H9 (cell line): Measurements from ENCODE around the gene FHL1. TPM values are rescaled to one million over a fixed set of nuclear protein-coding genes. Genes with fewer than 3 reads are reported as not detected.

Experiments used
- DNase-seq: peaks from one replicate; pipeline ENCODE4 v3.0.0-alpha.2; 2017
- H2AFZ ChIP-seq: one replicate; pipeline ENCODE4 v1.6.1; 2013; ENCODE audit warnings: mild to moderate bottlenecking, low read length, control low read depth, moderate library complexity
- H2AK5ac ChIP-seq: 2 replicates; pipeline ENCODE4 v1.6.1; 2013; ENCODE audit warnings: low read length, control low read depth, mixed read lengths; ENCODE audit not compliant: insufficient read length
- H2BK120ac ChIP-seq: one replicate; pipeline ENCODE4 v1.6.1; 2013; ENCODE audit warnings: low read depth, mild to moderate bottlenecking, low read length, control low read depth, inconsistent platforms; ENCODE audit not compliant: poor library complexity, severe bottlenecking
- H2BK12ac ChIP-seq: 2 replicates; pipeline ENCODE4 v1.6.1; 2013; ENCODE audit warnings: low read length, control low read depth, mixed read lengths, low read depth; ENCODE audit not compliant: insufficient read length
- H2BK15ac ChIP-seq: 2 replicates; pipeline ENCODE4 v1.6.1; 2013; ENCODE audit warnings: low read depth, low read length, control low read depth
- H2BK20ac ChIP-seq: one replicate; pipeline ENCODE4 v1.6.1; 2013; ENCODE audit warnings: low read depth, mild to moderate bottlenecking, low read length, control low read depth, inconsistent platforms; ENCODE audit not compliant: poor library complexity, severe bottlenecking
- H2BK5ac ChIP-seq: 2 replicates; pipeline ENCODE4 v1.6.1; 2013; ENCODE audit warnings: low read length, control low read depth, mixed read lengths; ENCODE audit not compliant: insufficient read length
- H3K14ac ChIP-seq: 2 replicates; pipeline ENCODE4 v1.6.1; 2013; ENCODE audit warnings: low read length, control low read depth; ENCODE audit not compliant: insufficient read depth
- H3K18ac ChIP-seq: 2 replicates; pipeline ENCODE4 v1.6.1; 2013; ENCODE audit warnings: low read depth, mild to moderate bottlenecking, mixed read lengths, low read length, control low read depth; ENCODE audit not compliant: insufficient read length
- H3K23ac ChIP-seq: 2 replicates; pipeline ENCODE4 v1.6.1; 2013; ENCODE audit warnings: low read length, control low read depth, mixed read lengths, low read depth; ENCODE audit not compliant: insufficient read length
- H3K23me2 ChIP-seq: 2 replicates; pipeline ENCODE4 v1.6.1; 2013; ENCODE audit warnings: low read depth, mild to moderate bottlenecking, mixed read lengths, low read length, control low read depth; ENCODE audit not compliant: insufficient read length, poor library complexity, severe bottlenecking
- H3K27ac ChIP-seq: 2 replicates; pipeline ENCODE4 v1.5.1; 2013; ENCODE audit warnings: low read length, control low read depth, mixed read lengths, low read depth; ENCODE audit not compliant: insufficient read length
- H3K27me3 ChIP-seq: 2 replicates; pipeline ENCODE4 v1.6.1; 2013; ENCODE audit warnings: low read length, control low read depth, inconsistent platforms; ENCODE audit not compliant: insufficient read depth
- H3K4ac ChIP-seq: 2 replicates; pipeline ENCODE4 v1.6.1; 2013; ENCODE audit warnings: low read depth, mild to moderate bottlenecking, control low read depth, inconsistent platforms, low read length, moderate library complexity
- H3K4me1 ChIP-seq: 2 replicates; pipeline ENCODE4 v1.6.1; 2013; ENCODE audit warnings: low read length, control low read depth, inconsistent platforms; ENCODE audit not compliant: insufficient read depth
- H3K4me2 ChIP-seq: 2 replicates; pipeline ENCODE4 v1.6.1; 2013; ENCODE audit warnings: low read length, control low read depth, mixed read lengths; ENCODE audit not compliant: insufficient read length, insufficient read depth
- H3K56ac ChIP-seq: 2 replicates; pipeline ENCODE4 v1.6.1; 2013; ENCODE audit warnings: low read depth, mild to moderate bottlenecking, mixed read lengths, low read length, control low read depth; ENCODE audit not compliant: insufficient read length
- H3K79me1 ChIP-seq: 2 replicates; pipeline ENCODE4 v1.6.1; 2013; ENCODE audit warnings: low read depth, mild to moderate bottlenecking, moderate library complexity, low read length, control low read depth, inconsistent platforms; ENCODE audit not compliant: insufficient read depth, poor library complexity, severe bottlenecking
- H3K79me2 ChIP-seq: 2 replicates; pipeline ENCODE4 v1.6.1; 2013; ENCODE audit warnings: low read length, control low read depth, inconsistent platforms; ENCODE audit not compliant: insufficient read depth
- H3K9ac ChIP-seq: 2 replicates; pipeline ENCODE4 v1.6.1; 2013; ENCODE audit warnings: low read length, control low read depth, mixed read lengths; ENCODE audit not compliant: insufficient read length; ENCODE audit errors: extremely low read depth
- H3K9me3 ChIP-seq: one replicate; pipeline ENCODE4 v1.6.1; 2013; ENCODE audit warnings: low read depth, low read length, inconsistent platforms; ENCODE audit not compliant: control insufficient read depth
- H3T11ph ChIP-seq: one replicate; pipeline ENCODE4 v1.6.1; 2013; ENCODE audit warnings: mild to moderate bottlenecking, low read length, control low read depth, inconsistent platforms
- H4K20me1 ChIP-seq: one replicate; pipeline ENCODE4 v1.6.1; 2013; ENCODE audit not compliant: control insufficient read depth, insufficient read length, insufficient read depth
- H4K5ac ChIP-seq: 2 replicates; pipeline ENCODE4 v1.6.1; 2013; ENCODE audit warnings: low read depth, mild to moderate bottlenecking, mixed read lengths, low read length, control low read depth; ENCODE audit not compliant: insufficient read length
- H4K8ac ChIP-seq: replicated peaks from 2 replicates; pipeline ENCODE4 v1.6.1; 2013; ENCODE audit warnings: low read length, control low read depth, mixed read lengths, low read depth; ENCODE audit not compliant: insufficient read length
- H4K91ac ChIP-seq: 2 replicates; pipeline ENCODE4 v1.6.1; 2013; ENCODE audit warnings: low read depth, mild to moderate bottlenecking, moderate library complexity, mixed read lengths, low read length, control low read depth; ENCODE audit not compliant: insufficient read length
- H3K27ac Mint-ChIP-seq, 3 experiments: 2 replicates in 2 of 3; 3 replicates in 1 of 3; pipeline ENCODE4 v1.8.0; 2020 to 2021; ENCODE audit warnings: mixed read lengths in 3 of 3, mild to moderate bottlenecking in 1 of 3, moderate library complexity in 1 of 3
- H3K27me3 Mint-ChIP-seq: 2 replicates; pipeline ENCODE4 v1.8.0; 2021; ENCODE audit warnings: low read depth, mild to moderate bottlenecking, moderate library complexity, mixed read lengths
- H3K36me3 Mint-ChIP-seq, 3 experiments: 2 replicates in 2 of 3; 3 replicates in 1 of 3; pipeline ENCODE4 v1.8.0; 2020 to 2021; ENCODE audit warnings: low read depth in 3 of 3, mixed read lengths in 3 of 3; ENCODE audit not compliant: insufficient read depth in 1 of 3
- H3K4me1 Mint-ChIP-seq, 2 experiments: 2 replicates each; pipeline ENCODE4 v1.8.0; 2020; ENCODE audit warnings: mixed read lengths in 2 of 2
- H3K4me3 Mint-ChIP-seq, 2 experiments: 2 replicates in 1 of 2; 3 replicates in 1 of 2; pipeline ENCODE4 v1.8.0; 2020 to 2021; ENCODE audit warnings: mild to moderate bottlenecking in 2 of 2, mixed read lengths in 2 of 2, moderate library complexity in 1 of 2
- H3K9me3 Mint-ChIP-seq, 2 experiments: 2 replicates in 1 of 2; 3 replicates in 1 of 2; pipeline ENCODE4 v1.8.0; 2020; ENCODE audit warnings: mild to moderate bottlenecking in 2 of 2, mixed read lengths in 2 of 2, moderate library complexity in 1 of 2
- WGBS: extraction: QIAGEN DNeasy Blood & Tissue Kit; methylation state at CpG from one replicate; pipeline ENCODE4 v1.1.7; 2013; ENCODE audit warnings: missing lambda C conversion rate, low lambda C conversion rate, mixed read lengths; ENCODE audit not compliant: insufficient read length; ENCODE audit errors: extremely low coverage; 5-methylcytosine and 5-hydroxymethylcytosine counted together
- total RNA-seq: library from RNA; stranded (reverse); gene quantifications from 2 replicates; pipeline ENCODE4 v1.2.1, GENCODE V29; 2021
- TF ChIP-seq, protein P1 (sequence below): fragments of 200-600 bp; sonication (generic); conservative IDR thresholded peaks from 3 replicates; pipeline ENCODE4 v1.8.0; 2021; ENCODE audit warnings: antibody characterized with exemption, mild to moderate bottlenecking

FHL1 gene
- total RNA-seq, 1 experiment from 2014 or later, result 20.0 TPM

- H3K27me3 ChIP-seq, result no peaks in the 10 kb centered on the region
- no peaks in the 10 kb centered on the region for H3K79me1 ChIP-seq
- Mint-ChIP-seq H3K9me3 (peaks cover 44 to 64% of the 10 kb centered on the region in 2 experiments), H3K27me3 (no peaks in the 10 kb centered on the region), H3K27ac (no peak overlapping the region), H3K4me3 (no peak overlapping the region), H3K4me1 (no peaks in the 10 kb centered on the region), H3K36me3 (peaks cover 16 to 69% (median 43%) of the 10 kb centered on the region in 3 experiments)
- no peak overlapping the region for H3K9ac ChIP-seq
- H3K4ac ChIP-seq, result no peak overlapping the region
- no peak overlapping the region for H4K91ac ChIP-seq
- TF ChIP-seq, protein P1, sequence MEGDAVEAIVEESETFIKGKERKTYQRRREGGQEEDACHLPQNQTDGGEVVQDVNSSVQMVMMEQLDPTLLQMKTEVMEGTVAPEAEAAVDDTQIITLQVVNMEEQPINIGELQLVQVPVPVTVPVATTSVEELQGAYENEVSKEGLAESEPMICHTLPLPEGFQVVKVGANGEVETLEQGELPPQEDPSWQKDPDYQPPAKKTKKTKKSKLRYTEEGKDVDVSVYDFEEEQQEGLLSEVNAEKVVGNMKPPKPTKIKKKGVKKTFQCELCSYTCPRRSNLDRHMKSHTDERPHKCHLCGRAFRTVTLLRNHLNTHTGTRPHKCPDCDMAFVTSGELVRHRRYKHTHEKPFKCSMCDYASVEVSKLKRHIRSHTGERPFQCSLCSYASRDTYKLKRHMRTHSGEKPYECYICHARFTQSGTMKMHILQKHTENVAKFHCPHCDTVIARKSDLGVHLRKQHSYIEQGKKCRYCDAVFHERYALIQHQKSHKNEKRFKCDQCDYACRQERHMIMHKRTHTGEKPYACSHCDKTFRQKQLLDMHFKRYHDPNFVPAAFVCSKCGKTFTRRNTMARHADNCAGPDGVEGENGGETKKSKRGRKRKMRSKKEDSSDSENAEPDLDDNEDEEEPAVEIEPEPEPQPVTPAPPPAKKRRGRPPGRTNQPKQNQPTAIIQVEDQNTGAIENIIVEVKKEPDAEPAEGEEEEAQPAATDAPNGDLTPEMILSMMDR, result no peak
- no peak overlapping the region for H3K18ac ChIP-seq
- H2BK120ac ChIP-seq, result no peak overlapping the region
- no peak overlapping the region for H3K56ac ChIP-seq
- no peaks in the 10 kb centered on the region for H3K23me2 ChIP-seq
- H3K14ac ChIP-seq, result no peak overlapping the region
- no CpG with 5 or more reads among the region's 5 CpGs for WGBS
- no peak overlapping the region for H2AK5ac ChIP-seq
- H2BK15ac ChIP-seq, result no peak overlapping the region
- no peak overlapping the region for H4K8ac ChIP-seq
- no peaks in the 10 kb centered on the region for H4K20me1 ChIP-seq
- H2BK5ac ChIP-seq, result no peak overlapping the region
- no peaks in the 10 kb centered on the region for H3K4me1 ChIP-seq
- no peak overlapping the region for H3K23ac ChIP-seq
- H3K9me3 ChIP-seq, result peaks cover 26% of the 10 kb centered on the region
- no peak overlapping the region for H3T11ph ChIP-seq
- H4K5ac ChIP-seq, result no peak overlapping the region
- DNase-seq, result no peak
- no peak overlapping the region for H2BK12ac ChIP-seq
- no peak overlapping the region for H2BK20ac ChIP-seq
- no peak overlapping the region for H2AFZ ChIP-seq
- no peak overlapping the region for H3K27ac ChIP-seq
- no peak overlapping the region for H3K4me2 ChIP-seq
- H3K79me2 ChIP-seq, result no peaks in the 10 kb centered on the region
Observed at GRCh38 chrX:136219893-136220292, 72.6 kb downstream of the FHL1 start.
